ENCODE results near the gene LCE3B. TPM values are rescaled to one million over a fixed set of nuclear protein-coding genes. Genes with fewer than 3 reads are reported as not detected.

The LCE3B gene
- not detected in 2 replicates for total RNA-seq

DNA sequence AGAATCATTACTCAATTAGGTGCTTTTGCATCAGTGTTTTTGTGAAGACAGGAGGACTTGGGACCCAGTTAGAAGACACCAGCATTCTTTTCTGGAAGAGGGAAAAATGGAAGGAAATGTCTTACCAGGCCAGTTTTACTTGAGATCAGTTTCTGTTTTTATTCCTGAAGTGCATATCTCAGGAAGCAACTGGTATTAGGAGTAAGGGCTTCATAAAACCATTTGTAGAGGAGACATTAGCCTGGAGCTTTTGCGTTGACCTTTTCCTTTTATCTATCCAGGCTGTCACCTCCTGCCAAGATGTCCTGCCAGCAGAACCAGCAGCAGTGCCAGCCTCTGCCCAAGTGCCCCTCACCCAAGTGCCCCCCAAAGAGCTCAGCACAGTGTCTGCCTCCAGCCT lies at the start of gene LCE3B:
TSS of gene LCE3B (plus strand) at position 301 of the 400 bp plus-strand sequence. CDS start at position 301, 0 bp downstream.

GRCh38 chr1:152566681-152567080 lies 46.9 kb upstream of the LCE3B start, which contains the start of gene LCE3E:
Gene LCE3E, minus strand, starts transcription at chr1:152566780. Its CDS starts 572 bp downstream, at chr1:152566208.

GRCh38 chr1:152580433-152580832 lies 33.2 kb upstream of the LCE3B start, which contains the start of gene LCE3D:
Gene LCE3D, minus strand, starts transcription at chr1:152580516. Its CDS starts 580 bp downstream, at chr1:152579936.

DNA sequence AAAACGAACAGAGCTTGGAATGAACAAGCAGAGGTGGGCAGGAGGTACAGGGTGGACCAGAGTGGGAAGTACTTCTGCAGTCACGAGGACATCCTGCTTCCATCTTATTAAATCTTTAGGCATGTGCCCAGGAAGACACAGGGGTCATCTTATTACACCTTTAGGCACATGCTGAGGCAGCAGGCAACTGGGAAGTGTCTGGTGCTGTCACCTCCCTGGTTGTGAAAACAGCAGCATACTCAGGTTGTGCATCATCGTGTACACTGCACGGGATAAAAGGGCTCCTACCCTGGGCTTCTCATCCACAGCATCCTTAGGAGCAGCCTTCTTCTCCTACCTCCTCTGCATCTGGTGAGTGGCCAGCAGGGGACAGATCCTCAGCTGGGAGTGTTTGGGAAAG lies 13.7 kb upstream of the LCE3B start, which contains the start of gene LCE3C:
TSS of gene LCE3C (plus strand) at position 301 of the 400 bp plus-strand sequence. CDS start 498 bp downstream, outside the sequence.

DNA sequence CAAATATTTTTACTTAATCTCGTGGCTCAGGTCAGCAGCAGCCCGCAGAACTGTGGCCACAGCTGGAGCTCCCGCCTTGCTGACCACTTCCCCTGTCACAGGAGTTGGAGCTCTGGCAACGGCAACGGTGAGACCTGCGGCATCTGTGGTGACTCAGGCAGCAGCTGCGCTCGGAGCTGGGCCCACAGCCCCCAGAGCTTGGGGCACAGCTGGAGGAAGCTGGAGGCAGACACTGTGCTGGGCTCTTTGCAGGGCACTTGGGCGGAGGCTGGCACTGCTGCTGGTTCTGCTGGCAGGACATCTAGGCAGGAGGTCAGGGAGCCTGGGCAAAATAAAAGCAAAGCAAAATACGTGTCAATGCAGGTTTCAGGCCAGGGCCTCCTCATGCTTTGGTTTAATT lies 9.2 kb downstream of the LCE3B start, which contains the start of gene LCE3A:
TSS of gene LCE3A (minus strand) at position 301 of the 400 bp plus-strand sequence. CDS start at position 301, 0 bp downstream.

DNA sequence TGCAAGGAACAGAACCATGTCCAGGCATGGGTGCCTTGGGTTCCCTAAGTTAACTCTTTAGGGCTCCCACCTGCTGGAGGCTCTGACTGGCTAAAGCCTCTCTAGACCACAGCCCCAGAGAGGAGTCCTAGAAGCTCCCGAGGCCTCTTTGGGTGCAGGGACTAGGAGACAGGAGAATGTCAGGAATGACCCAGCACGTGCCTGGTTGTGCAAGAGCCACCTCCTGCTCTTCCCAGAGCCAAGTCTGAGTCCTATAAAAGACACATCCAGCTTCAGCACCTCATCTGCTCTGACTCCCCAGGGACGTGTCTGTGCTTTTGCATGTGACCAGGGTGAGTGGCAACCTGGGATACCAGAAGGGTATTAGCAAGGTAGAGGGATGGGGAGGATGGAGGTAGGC lies 49.5 kb downstream of the LCE3B start, which contains the start of gene LCE2D:
TSS of gene LCE2D (plus strand) at position 283 of the 400 bp plus-strand sequence. CDS start 726 bp downstream, outside the sequence.

Small RNA genes lying within 50 kb of the gene (small RNA-seq; reads per million reads assigned to genes)
- gene LCE3A (not detected), gene LCE3B (not detected)

Other genes starting within 250 kb of the LCE3B start
- gene CRNN, start 199.5 kb upstream of the LCE3B start, total RNA-seq, result not detected in 2 replicates
- gene LCE5A, start 103.0 kb upstream of the LCE3B start, total RNA-seq, result not detected in 2 replicates
- not detected in 2 replicates for gene CRCT1, start 99.3 kb upstream of the LCE3B start, total RNA-seq
- gene LCE3E, start 47.0 kb upstream of the LCE3B start, total RNA-seq, result not detected in 2 replicates
- gene LCE3D, start 33.3 kb upstream of the LCE3B start, total RNA-seq, result not detected in 2 replicates
- not detected in 2 replicates for gene LCE3C, start 13.6 kb upstream of the LCE3B start, total RNA-seq
- gene LCE3A, start 9.3 kb downstream of the LCE3B start, total RNA-seq, result not detected in 2 replicates
- not detected in 2 replicates for gene LCE2D, start 49.6 kb downstream of the LCE3B start, total RNA-seq
- not detected in 2 replicates for gene LCE2C, start 61.5 kb downstream of the LCE3B start, total RNA-seq
- gene LCE2B, start 72.3 kb downstream of the LCE3B start, total RNA-seq, result not detected in 2 replicates
- gene LCE2A, start 84.5 kb downstream of the LCE3B start, total RNA-seq, result not detected in 2 replicates
- gene LCE4A, start 94.3 kb downstream of the LCE3B start, total RNA-seq, result not detected in 2 replicates
- gene KPRP, start 144.2 kb downstream of the LCE3B start, total RNA-seq, result not detected in 2 replicates
- not detected in 2 replicates for gene LCE1F, start 161.3 kb downstream of the LCE3B start, total RNA-seq
- not detected in 2 replicates for gene LCE1E, start 172.4 kb downstream of the LCE3B start, total RNA-seq
- not detected in 2 replicates for gene LCE1D, start 182.9 kb downstream of the LCE3B start, total RNA-seq
- gene LCE1C, start 192.8 kb downstream of the LCE3B start, total RNA-seq, result not detected in 2 replicates
- gene LCE1B, start 198.2 kb downstream of the LCE3B start, total RNA-seq, result not detected in 2 replicates
- not detected in 2 replicates for gene LCE1A, start 213.7 kb downstream of the LCE3B start, total RNA-seq
- not detected in 2 replicates for gene LCE6A, start 229.0 kb downstream of the LCE3B start, total RNA-seq
- not detected in 2 replicates for gene LCE7A, start 246.2 kb downstream of the LCE3B start, total RNA-seq

Measured in vein endothelial cell (primary cell).